ENCODE measurements around the gene SF3B2.
A peak's percentile ranks its signal among the peaks of the same experiment; 100 is the strongest.
"Not testable (repeated sequence)": the region's sequence is repeated elsewhere in the genome, so short reads cannot be mapped to it uniquely, and the experiment has no call there.

The SF3B2 gene

GRCh38 chr11:66076561-66076960 lies 24.4 kb downstream of the SF3B2 start:
- no peak for DNase-seq (ENCODE audit: low spot score)

GRCh38 chr11:66077927-66078326 lies 25.8 kb downstream of the SF3B2 start:
- DNase-seq (ENCODE audit: low spot score) = no peak

- not testable (repeated sequence) for DNase-seq (ENCODE audit: low spot score)
Measured at GRCh38 chr11:66078949-66079348, 26.8 kb downstream of the SF3B2 start.

- peak; percentile 61 for DNase-seq (ENCODE audit: low spot score)
Measured at GRCh38 chr11:66080055-66080817, 28.1 kb downstream of the SF3B2 start.

GRCh38 chr11:66081505-66081904 lies 29.3 kb downstream of the SF3B2 start:
- DNase-seq (ENCODE audit: low spot score) = no peak

GRCh38 chr11:66082946-66083698 lies 31.0 kb downstream of the SF3B2 start:
- DNase-seq (ENCODE audit: low spot score) = no peak

- DNase-seq (ENCODE audit: low spot score) = no peak
Measured at GRCh38 chr11:66083767-66084166, 31.6 kb downstream of the SF3B2 start.

- DNase-seq (ENCODE audit: low spot score) = no peak
Measured at GRCh38 chr11:66084821-66085475, 32.8 kb downstream of the SF3B2 start.

- no peak for DNase-seq (ENCODE audit: low spot score)
Measured at GRCh38 chr11:66087148-66087908, 35.2 kb downstream of the SF3B2 start.

GRCh38 chr11:66089067-66089466 lies 36.9 kb downstream of the SF3B2 start:
- DNase-seq (ENCODE audit: low spot score) = no peak

GRCh38 chr11:66090288-66090687 lies 38.1 kb downstream of the SF3B2 start:
- no peak for DNase-seq (ENCODE audit: low spot score)

GRCh38 chr11:66092125-66092524 lies 40.0 kb downstream of the SF3B2 start:
- not testable (repeated sequence) for DNase-seq (ENCODE audit: low spot score)

GRCh38 chr11:66099746-66100145 lies 47.6 kb downstream of the SF3B2 start:
- DNase-seq (ENCODE audit: low spot score) = not testable (repeated sequence)

- DNase-seq (ENCODE audit: low spot score) = no peak
Measured at GRCh38 chr11:66100272-66101065, 48.3 kb downstream of the SF3B2 start.

GRCh38 chr11:66101066-66101464 lies 48.9 kb downstream of the SF3B2 start:
- no peak for DNase-seq (ENCODE audit: low spot score)

GRCh38 chr11:66104057-66104638 lies 52.0 kb downstream of the SF3B2 start:
- no peak for DNase-seq (ENCODE audit: low spot score)

GRCh38 chr11:66106786-66107599 lies 54.8 kb downstream of the SF3B2 start:
- no peak for DNase-seq (ENCODE audit: low spot score)

GRCh38 chr11:66107600-66108510 lies 55.7 kb downstream of the SF3B2 start:
- DNase-seq (ENCODE audit: low spot score) = no peak

- DNase-seq (ENCODE audit: low spot score) = no peak
Measured at GRCh38 chr11:66109294-66109693, 57.1 kb downstream of the SF3B2 start.
